K562 (cell line): ENCODE results near the gene SRPK2.

ENCODE experiments used
- CBX3 ChIP-seq, 2 experiments: IDR thresholded peaks; 1 replicate in 1 of 2; 2 replicates in 1 of 2; pipeline ENCODE4 v1.6.1; 2012; ENCODE audit warnings: inconsistent platforms in 2 of 2, low read length in 2 of 2, borderline replicate concordance in 1 of 2, control low read depth in 1 of 2
- CTCF ChIP-seq, 3 experiments: IDR thresholded peaks in 2 of 3; conservative IDR thresholded peaks in 1 of 3; 2 replicates each; pipeline ENCODE4 v1.5.1; 2011 to 2012; ENCODE audit warnings: low read length in 3 of 3, mild to moderate bottlenecking in 3 of 3, control low read depth in 2 of 3, improper control_type of control experiment in 1 of 3, inconsistent platforms in 1 of 3, low read depth in 1 of 3, mixed read lengths in 1 of 3, moderate library complexity in 1 of 3; ENCODE audit not compliant: insufficient read depth in 2 of 3
- POLR2A ChIP-seq: fragments of 450-650 bp; conservative IDR thresholded peaks from 2 replicates; pipeline ENCODE4 v1.6.1; 2016

GRCh38 chr7:105156731-105157130 is 232.0 kb downstream of the SRPK2 start:
- TF ChIP-seq POLR2A (no peak), CTCF (IDR thresholded peaks at IDR 0.05 in 2 of 3, conservative IDR thresholded peaks at IDR 0.05 in 1 of 3; ENCODE audit: insufficient read depth in 2 of 3, low read depth in 1 of 3, low read length in 3 of 3) (no peak), CBX3 (IDR thresholded peaks at IDR 0.05; ENCODE audit: borderline replicate concordance in 1 of 2, low read length in 2 of 2) (no peak)
